ENCODE data around the gene MAPKAP1.

- TF ChIP-seq ESRRG (CRISPR knock-in tag; IDR thresholded peaks at IDR 0.05): no peak
- TF ChIP-seq CSDC2 (CRISPR knock-in tag; IDR thresholded peaks at IDR 0.05): no peak
- TF ChIP-seq ZFP3 (CRISPR knock-in tag; IDR thresholded peaks at IDR 0.05): no peak
- TF ChIP-seq TOX (CRISPR knock-in tag; IDR thresholded peaks at IDR 0.05; ENCODE audit: borderline replicate concordance): no peak
- TF ChIP-seq CREB5 (CRISPR knock-in tag; IDR thresholded peaks at IDR 0.05; ENCODE audit: low read depth): no peak
- no peak for TF ChIP-seq ZNF8 (CRISPR knock-in tag; IDR thresholded peaks at IDR 0.05)
- TF ChIP-seq, protein P1, sequence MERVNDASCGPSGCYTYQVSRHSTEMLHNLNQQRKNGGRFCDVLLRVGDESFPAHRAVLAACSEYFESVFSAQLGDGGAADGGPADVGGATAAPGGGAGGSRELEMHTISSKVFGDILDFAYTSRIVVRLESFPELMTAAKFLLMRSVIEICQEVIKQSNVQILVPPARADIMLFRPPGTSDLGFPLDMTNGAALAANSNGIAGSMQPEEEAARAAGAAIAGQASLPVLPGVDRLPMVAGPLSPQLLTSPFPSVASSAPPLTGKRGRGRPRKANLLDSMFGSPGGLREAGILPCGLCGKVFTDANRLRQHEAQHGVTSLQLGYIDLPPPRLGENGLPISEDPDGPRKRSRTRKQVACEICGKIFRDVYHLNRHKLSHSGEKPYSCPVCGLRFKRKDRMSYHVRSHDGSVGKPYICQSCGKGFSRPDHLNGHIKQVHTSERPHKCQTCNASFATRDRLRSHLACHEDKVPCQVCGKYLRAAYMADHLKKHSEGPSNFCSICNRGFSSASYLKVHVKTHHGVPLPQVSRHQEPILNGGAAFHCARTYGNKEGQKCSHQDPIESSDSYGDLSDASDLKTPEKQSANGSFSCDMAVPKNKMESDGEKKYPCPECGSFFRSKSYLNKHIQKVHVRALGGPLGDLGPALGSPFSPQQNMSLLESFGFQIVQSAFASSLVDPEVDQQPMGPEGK (CRISPR knock-in tag; IDR thresholded peaks at IDR 0.05; ENCODE audit: borderline replicate concordance): no peak
These were observed 145.4 kb downstream of the MAPKAP1 start for GRCh38 chr9:125561509-125562148.
